Brain microvascular endothelial cell (primary cell): Measurements from ENCODE around the gene CEP164.
"Not testable (repeated sequence)": the region's sequence is repeated elsewhere in the genome, so short reads cannot be mapped to it uniquely, and the experiment has no call there.

Source experiments
- DNase-seq: peaks from one replicate; pipeline ENCODE4 v3.0.0-alpha.2; 2020
- H3K27ac ChIP-seq: fragments of 250-450 bp; sonication (Bioruptor Pico); 2 replicates; pipeline ENCODE4 v1.5.1; 2020; ENCODE audit warnings: mild to moderate bottlenecking, moderate library complexity
- H3K27me3 ChIP-seq: fragments of 250-450 bp; sonication (Bioruptor Pico); replicated peaks from 2 replicates; pipeline ENCODE4 v1.5.1; 2020; ENCODE audit warnings: mild to moderate bottlenecking
- H3K36me3 ChIP-seq: fragments of 250-450 bp; sonication (Bioruptor Pico); replicated peaks from 2 replicates; pipeline ENCODE4 v1.5.1; 2020; ENCODE audit warnings: mild to moderate bottlenecking
- H3K4me3 ChIP-seq: 2 replicates; pipeline ENCODE4 v1.5.1; 2011; ENCODE audit warnings: low read depth, mild to moderate bottlenecking, control low read depth, low read length, moderate library complexity
- in situ Hi-C: cut with HindIII; loops from 2 replicates; pipeline ENCODE4 v1.10.0; 2017; ENCODE audit warnings: low sequenced_read_pairs, low pct_ligation_motif_present
- TF ChIP-seq, protein P1 (sequence below): IDR thresholded peaks from 2 replicates; pipeline ENCODE4 v1.5.1; 2011; ENCODE audit warnings: low read depth, mild to moderate bottlenecking, moderate library complexity, low read length, control low read depth, inconsistent platforms; ENCODE audit errors: missing control alignments

CEP164 gene

DNA sequence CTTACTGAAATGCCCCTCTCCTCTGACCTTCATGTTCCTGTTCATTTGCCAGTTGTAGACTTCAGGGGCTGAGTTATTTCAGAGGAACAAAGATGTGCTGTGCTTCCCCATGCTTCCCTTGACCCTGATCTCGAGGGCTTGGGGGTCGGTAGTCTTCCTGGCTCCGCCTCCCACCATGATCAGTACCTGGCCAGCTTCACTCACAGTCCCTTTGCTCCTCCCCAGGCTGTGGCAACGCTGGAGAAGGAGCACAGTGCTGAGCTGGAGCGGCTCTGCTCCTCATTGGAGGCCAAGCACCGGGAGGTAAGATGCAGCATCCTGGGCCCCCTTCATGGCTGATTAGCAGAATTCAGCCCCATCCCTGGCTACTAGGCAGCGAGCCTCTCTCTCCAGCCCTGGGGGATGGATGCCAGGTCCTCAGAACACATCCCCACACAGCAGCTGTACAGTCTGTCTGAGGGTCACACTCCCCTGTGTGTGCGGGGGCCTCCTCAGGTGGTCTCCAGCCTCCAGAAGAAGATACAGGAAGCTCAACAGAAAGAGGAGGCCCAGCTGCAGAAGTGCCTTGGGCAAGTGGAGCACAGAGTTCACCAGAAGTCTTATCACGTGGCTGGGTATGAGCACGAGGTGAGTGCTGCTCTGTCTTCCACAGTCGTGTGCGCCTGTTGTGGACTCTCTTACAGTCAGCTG lies 64.5 kb downstream of the CEP164 start:
- peaks cover 65% of the 10 kb centered on the region for H3K36me3 ChIP-seq
- H3K27ac ChIP-seq: no peak overlapping the region
- no peak overlapping the region for H3K4me3 ChIP-seq
- TF ChIP-seq, protein P1, sequence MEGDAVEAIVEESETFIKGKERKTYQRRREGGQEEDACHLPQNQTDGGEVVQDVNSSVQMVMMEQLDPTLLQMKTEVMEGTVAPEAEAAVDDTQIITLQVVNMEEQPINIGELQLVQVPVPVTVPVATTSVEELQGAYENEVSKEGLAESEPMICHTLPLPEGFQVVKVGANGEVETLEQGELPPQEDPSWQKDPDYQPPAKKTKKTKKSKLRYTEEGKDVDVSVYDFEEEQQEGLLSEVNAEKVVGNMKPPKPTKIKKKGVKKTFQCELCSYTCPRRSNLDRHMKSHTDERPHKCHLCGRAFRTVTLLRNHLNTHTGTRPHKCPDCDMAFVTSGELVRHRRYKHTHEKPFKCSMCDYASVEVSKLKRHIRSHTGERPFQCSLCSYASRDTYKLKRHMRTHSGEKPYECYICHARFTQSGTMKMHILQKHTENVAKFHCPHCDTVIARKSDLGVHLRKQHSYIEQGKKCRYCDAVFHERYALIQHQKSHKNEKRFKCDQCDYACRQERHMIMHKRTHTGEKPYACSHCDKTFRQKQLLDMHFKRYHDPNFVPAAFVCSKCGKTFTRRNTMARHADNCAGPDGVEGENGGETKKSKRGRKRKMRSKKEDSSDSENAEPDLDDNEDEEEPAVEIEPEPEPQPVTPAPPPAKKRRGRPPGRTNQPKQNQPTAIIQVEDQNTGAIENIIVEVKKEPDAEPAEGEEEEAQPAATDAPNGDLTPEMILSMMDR: no peak
- H3K27me3 ChIP-seq: no peaks in the 10 kb centered on the region
- DNase-seq: no peak
- in situ Hi-C loops: no loop called here

- no peak for DNase-seq
- H3K27me3 ChIP-seq: no peaks in the 10 kb centered on the region
- in situ Hi-C loops: no loop called here
- no peak overlapping the region for H3K27ac ChIP-seq
- H3K36me3 ChIP-seq: peaks cover 70% of the 10 kb centered on the region
- TF ChIP-seq, protein P1: no peak
- H3K4me3 ChIP-seq: no peak overlapping the region
These were observed 65.3 kb downstream of the CEP164 start for GRCh38 chr11:117392979-117393378.

- in situ Hi-C loops: no loop called here
- H3K4me3 ChIP-seq: no peak overlapping the region
- H3K36me3 ChIP-seq: peaks cover 77% of the 10 kb centered on the region
- H3K27me3 ChIP-seq: no peaks in the 10 kb centered on the region
- TF ChIP-seq, protein P1: no peak
- H3K27ac ChIP-seq: no peak overlapping the region
- no peak for DNase-seq
These were observed 66.7 kb downstream of the CEP164 start for GRCh38 chr11:117394221-117394925.

DNA sequence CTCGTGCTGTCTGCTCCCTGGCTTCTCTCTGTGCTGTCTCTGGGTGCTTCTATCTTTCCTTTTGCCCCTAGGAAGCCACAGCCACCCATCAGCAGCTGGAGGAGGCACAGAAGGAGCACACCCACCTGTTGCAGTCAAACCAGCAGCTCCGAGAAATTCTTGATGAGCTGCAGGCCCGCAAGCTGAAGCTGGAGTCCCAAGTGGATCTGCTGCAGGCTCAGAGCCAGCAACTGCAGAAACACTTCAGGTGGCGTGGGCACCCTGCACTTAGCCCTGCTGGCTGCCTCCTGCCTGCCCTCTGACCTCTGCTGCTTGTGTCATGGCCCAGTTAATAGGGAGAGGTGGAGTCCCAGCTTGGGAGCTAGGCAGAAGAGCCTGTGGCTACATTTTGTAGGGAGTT lies 67.8 kb downstream of the CEP164 start:
- in situ Hi-C loops: no loop called here
- Histone ChIP-seq H3K27me3 (no peaks in the 10 kb centered on the region), H3K4me3 (no peak overlapping the region), H3K27ac (no peak overlapping the region), H3K36me3 (peaks cover 77% of the 10 kb centered on the region)
- DNase-seq: no peak
- TF ChIP-seq, protein P1: no peak

GRCh38 chr11:117396970-117397369 lies 69.3 kb downstream of the CEP164 start:
- H3K36me3 ChIP-seq: peaks cover 62% of the 10 kb centered on the region
- no peak for DNase-seq
- in situ Hi-C loops: no loop called here
- no peak overlapping the region for H3K4me3 ChIP-seq
- TF ChIP-seq, protein P1: no peak
- no peak overlapping the region for H3K27ac ChIP-seq
- no peaks in the 10 kb centered on the region for H3K27me3 ChIP-seq

DNA sequence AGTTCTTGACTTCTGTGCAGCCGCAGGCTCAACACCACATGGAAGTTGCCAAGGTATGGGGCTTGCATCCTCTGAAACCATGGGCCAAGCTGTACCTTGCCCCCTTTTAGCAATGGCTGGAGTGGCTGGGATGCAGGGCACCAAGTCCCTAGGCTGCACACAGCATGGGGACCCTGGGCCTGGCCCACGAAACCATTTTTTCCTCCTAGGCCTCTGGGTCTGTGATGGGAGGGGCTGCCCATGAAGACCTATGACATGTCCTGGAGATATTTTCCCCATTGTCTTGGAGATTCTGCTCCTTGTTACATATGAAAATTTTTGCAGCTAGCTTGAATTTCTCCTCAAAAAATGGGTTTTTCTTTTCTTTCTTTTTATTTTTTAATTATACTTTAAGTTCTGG lies 71.0 kb downstream of the CEP164 start:
- H3K4me3 ChIP-seq, in situ Hi-C loops, H3K27me3 ChIP-seq, H3K27ac ChIP-seq, DNase-seq: not testable (repeated sequence)
- H3K36me3 ChIP-seq: peaks cover 48% of the 10 kb centered on the region

- in situ Hi-C loops, H3K27me3 ChIP-seq: not testable (repeated sequence)
- peaks cover 45% of the 10 kb centered on the region for H3K36me3 ChIP-seq
These were observed 71.6 kb downstream of the CEP164 start for GRCh38 chr11:117399100-117399840.

GRCh38 chr11:117405898-117406297 lies 78.2 kb downstream of the CEP164 start:
- H3K27ac ChIP-seq, DNase-seq, H3K4me3 ChIP-seq, H3K27me3 ChIP-seq, in situ Hi-C loops: not testable (repeated sequence)
- H3K36me3 ChIP-seq: peaks cover 31% of the 10 kb centered on the region

More at GRCh38 chr11:117399100-117399840, 71.6 kb downstream of the CEP164 start:
- DNase-seq, H3K27ac ChIP-seq, H3K4me3 ChIP-seq: not testable (repeated sequence)
